GM23338 (cell line): Measurements from ENCODE around the gene SLC35F6. TPM values are rescaled to one million over a fixed set of nuclear protein-coding genes. Genes with fewer than 3 reads are reported as not detected.

Source experiments
- ATAC-seq: fragments of 200-7000 bp; cut with Tn5 transposase; 3 replicates; pipeline ENCODE4 v1.9.1; 2020
- DNase-seq: peaks from one replicate; pipeline ENCODE4 v3.0.0-alpha.2; 2015; ENCODE audit warnings: low spot score
- H2AFZ ChIP-seq: fragments of 200-600 bp; sonication (generic); 2 replicates; pipeline ENCODE4 v1.8.0; 2016; ENCODE audit warnings: antibody characterized with exemption, mild to moderate bottlenecking, moderate library complexity
- H3F3A ChIP-seq: fragments of 200-600 bp; sonication (generic); replicated peaks from 2 replicates; pipeline ENCODE4 v1.8.0; 2017; ENCODE audit warnings: antibody characterized with exemption, mixed run types, low read depth
- H3K27ac ChIP-seq: fragments of 200-600 bp; sonication (generic); 2 replicates; pipeline ENCODE4 v1.6.1; 2016; ENCODE audit warnings: low read depth
- H3K27me3 ChIP-seq: fragments of 200-600 bp; sonication (generic); 2 replicates; pipeline ENCODE4 v1.8.0; 2016; ENCODE audit warnings: mild to moderate bottlenecking, mixed run types, moderate library complexity; ENCODE audit not compliant: insufficient read depth
- H3K36me3 ChIP-seq: fragments of 200-600 bp; sonication (generic); 2 replicates; pipeline ENCODE4 v1.8.0; 2016; ENCODE audit warnings: mild to moderate bottlenecking; ENCODE audit not compliant: insufficient read depth
- H3K4me1 ChIP-seq: fragments of 200-600 bp; sonication (generic); 2 replicates; pipeline ENCODE4 v1.8.0; 2016; ENCODE audit warnings: mild to moderate bottlenecking, moderate library complexity; ENCODE audit not compliant: insufficient read depth
- H3K4me2 ChIP-seq: fragments of 200-600 bp; sonication (generic); 2 replicates; pipeline ENCODE4 v1.7.1; 2017; ENCODE audit warnings: mixed run types
- H3K4me3 ChIP-seq: fragments of 200-600 bp; sonication (generic); 2 replicates; pipeline ENCODE4 v1.6.1; 2016; ENCODE audit warnings: mixed run types
- H3K79me2 ChIP-seq: fragments of 200-600 bp; sonication (generic); replicated peaks from 2 replicates; pipeline ENCODE4 v1.8.0; 2017; ENCODE audit warnings: mild to moderate bottlenecking; ENCODE audit not compliant: insufficient read depth
- H3K9me2 ChIP-seq: fragments of 200-600 bp; sonication (generic); 2 replicates; pipeline ENCODE4 v1.8.0; 2017; ENCODE audit not compliant: insufficient read depth
- H4K20me1 ChIP-seq: fragments of 200-600 bp; sonication (generic); replicated peaks from 2 replicates; pipeline ENCODE4 v1.8.0; 2017; ENCODE audit warnings: mild to moderate bottlenecking; ENCODE audit not compliant: insufficient read depth
- H3K27ac Mint-ChIP-seq: 2 replicates; pipeline ENCODE4 v1.8.0; 2020; ENCODE audit warnings: inconsistent platforms, mild to moderate bottlenecking, moderate library complexity, mixed read lengths
- H3K27me3 Mint-ChIP-seq: 3 replicates; pipeline ENCODE4 v1.8.0; 2022; ENCODE audit warnings: low read depth, mild to moderate bottlenecking, moderate library complexity, mixed read lengths, inconsistent platforms; ENCODE audit not compliant: insufficient read depth, poor library complexity
- H3K36me3 Mint-ChIP-seq: 3 replicates; pipeline ENCODE4 v1.8.0; 2021; ENCODE audit warnings: low read depth, mild to moderate bottlenecking, inconsistent platforms, moderate library complexity, mixed read lengths
- H3K4me1 Mint-ChIP-seq: 3 replicates; pipeline ENCODE4 v1.8.0; 2020; ENCODE audit warnings: mild to moderate bottlenecking, inconsistent platforms, mixed read lengths
- H3K4me3 Mint-ChIP-seq: 3 replicates; pipeline ENCODE4 v1.8.0; 2021; ENCODE audit warnings: moderate library complexity, mild to moderate bottlenecking, inconsistent platforms, mixed read lengths
- H3K9me3 Mint-ChIP-seq: 3 replicates; pipeline ENCODE4 v1.8.0; 2020; ENCODE audit warnings: moderate library complexity, mild to moderate bottlenecking, inconsistent platforms, mixed read lengths
- CREB1 ChIP-seq: fragments of 250-450 bp; sonication (Bioruptor Pico); IDR thresholded peaks from 2 replicates; pipeline ENCODE4 v1.5.0; 2020; ENCODE audit warnings: low read depth, mild to moderate bottlenecking, moderate library complexity
- EZH2phosphoT487 ChIP-seq: fragments of 200-600 bp; sonication (generic); IDR thresholded peaks from one replicate; pipeline ENCODE4 v1.8.1; 2018; ENCODE audit warnings: antibody characterized with exemption; ENCODE audit not compliant: unreplicated experiment
- JUNB ChIP-seq: IDR thresholded peaks from one replicate; pipeline ENCODE4 v1.6.1; 2016; ENCODE audit warnings: antibody characterized with exemption; ENCODE audit not compliant: unreplicated experiment
- POLR2AphosphoS5 ChIP-seq: IDR thresholded peaks from 2 replicates; pipeline ENCODE4 v1.6.1; 2016; ENCODE audit warnings: antibody characterized with exemption, low read depth
- STAT1 ChIP-seq: IDR thresholded peaks from one replicate; pipeline ENCODE4 v1.6.1; 2016; ENCODE audit warnings: antibody characterized with exemption; ENCODE audit not compliant: unreplicated experiment
- ZNF114 ChIP-seq: fragments of 250-450 bp; sonication (Bioruptor Pico); IDR thresholded peaks from 2 replicates; pipeline ENCODE4 v1.5.0; 2020; ENCODE audit warnings: mild to moderate bottlenecking, moderate library complexity
- polyA plus RNA-seq: library from polyadenylated mRNA; unstranded; fragments of >200 nt; fragmentation: Nextera tagmentation; extraction: Ambion mirVana; gene quantifications from 2 replicates; pipeline ENCODE4 v1.2.1, GENCODE V29; 2016
- total RNA-seq: library from RNA; depleted of rRNA; stranded (reverse); fragments of >200 nt; shearing (Covaris generic); gene quantifications from 2 replicates; pipeline ENCODE4 v1.2.3, GENCODE V29; 2014
- TF ChIP-seq, protein P1 (sequence below): fragments of 250-450 bp; sonication (Bioruptor Pico); IDR thresholded peaks from 2 replicates; pipeline ENCODE4 v1.5.0; 2020; ENCODE audit warnings: mild to moderate bottlenecking, moderate library complexity
- TF ChIP-seq, protein P2 (sequence below): IDR thresholded peaks from one replicate; pipeline ENCODE4 v1.6.1; 2018; ENCODE audit warnings: antibody characterized with exemption; ENCODE audit not compliant: unreplicated experiment

The SLC35F6 gene
- total and polyA plus RNA-seq, 2 experiments from 2014 or later, result 6.0 to 15.0 TPM

DNA sequence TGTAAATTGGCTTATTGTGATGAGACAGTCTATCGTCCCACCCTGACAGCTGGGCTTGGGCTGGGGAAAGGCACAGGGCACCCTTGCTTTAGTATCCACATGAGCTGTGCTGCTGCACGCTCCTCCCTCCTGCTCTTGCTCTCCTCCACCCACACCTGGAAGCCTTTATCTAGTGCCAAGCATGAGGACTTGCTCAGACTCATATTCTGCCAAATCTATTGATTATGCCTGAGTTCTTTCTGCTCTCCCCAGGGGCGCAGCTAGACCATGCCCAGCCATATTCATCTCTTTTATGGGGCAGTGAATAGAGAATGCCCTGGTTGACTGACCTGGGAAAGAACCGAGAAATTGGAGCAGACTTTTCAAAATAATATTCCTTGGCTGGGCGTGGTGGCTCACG, 54.9 kb downstream of the SLC35F6 start:
- TF ChIP-seq STAT1, result no peak
- no peak for TF ChIP-seq EZH2phosphoT487
- TF ChIP-seq, protein P1, sequence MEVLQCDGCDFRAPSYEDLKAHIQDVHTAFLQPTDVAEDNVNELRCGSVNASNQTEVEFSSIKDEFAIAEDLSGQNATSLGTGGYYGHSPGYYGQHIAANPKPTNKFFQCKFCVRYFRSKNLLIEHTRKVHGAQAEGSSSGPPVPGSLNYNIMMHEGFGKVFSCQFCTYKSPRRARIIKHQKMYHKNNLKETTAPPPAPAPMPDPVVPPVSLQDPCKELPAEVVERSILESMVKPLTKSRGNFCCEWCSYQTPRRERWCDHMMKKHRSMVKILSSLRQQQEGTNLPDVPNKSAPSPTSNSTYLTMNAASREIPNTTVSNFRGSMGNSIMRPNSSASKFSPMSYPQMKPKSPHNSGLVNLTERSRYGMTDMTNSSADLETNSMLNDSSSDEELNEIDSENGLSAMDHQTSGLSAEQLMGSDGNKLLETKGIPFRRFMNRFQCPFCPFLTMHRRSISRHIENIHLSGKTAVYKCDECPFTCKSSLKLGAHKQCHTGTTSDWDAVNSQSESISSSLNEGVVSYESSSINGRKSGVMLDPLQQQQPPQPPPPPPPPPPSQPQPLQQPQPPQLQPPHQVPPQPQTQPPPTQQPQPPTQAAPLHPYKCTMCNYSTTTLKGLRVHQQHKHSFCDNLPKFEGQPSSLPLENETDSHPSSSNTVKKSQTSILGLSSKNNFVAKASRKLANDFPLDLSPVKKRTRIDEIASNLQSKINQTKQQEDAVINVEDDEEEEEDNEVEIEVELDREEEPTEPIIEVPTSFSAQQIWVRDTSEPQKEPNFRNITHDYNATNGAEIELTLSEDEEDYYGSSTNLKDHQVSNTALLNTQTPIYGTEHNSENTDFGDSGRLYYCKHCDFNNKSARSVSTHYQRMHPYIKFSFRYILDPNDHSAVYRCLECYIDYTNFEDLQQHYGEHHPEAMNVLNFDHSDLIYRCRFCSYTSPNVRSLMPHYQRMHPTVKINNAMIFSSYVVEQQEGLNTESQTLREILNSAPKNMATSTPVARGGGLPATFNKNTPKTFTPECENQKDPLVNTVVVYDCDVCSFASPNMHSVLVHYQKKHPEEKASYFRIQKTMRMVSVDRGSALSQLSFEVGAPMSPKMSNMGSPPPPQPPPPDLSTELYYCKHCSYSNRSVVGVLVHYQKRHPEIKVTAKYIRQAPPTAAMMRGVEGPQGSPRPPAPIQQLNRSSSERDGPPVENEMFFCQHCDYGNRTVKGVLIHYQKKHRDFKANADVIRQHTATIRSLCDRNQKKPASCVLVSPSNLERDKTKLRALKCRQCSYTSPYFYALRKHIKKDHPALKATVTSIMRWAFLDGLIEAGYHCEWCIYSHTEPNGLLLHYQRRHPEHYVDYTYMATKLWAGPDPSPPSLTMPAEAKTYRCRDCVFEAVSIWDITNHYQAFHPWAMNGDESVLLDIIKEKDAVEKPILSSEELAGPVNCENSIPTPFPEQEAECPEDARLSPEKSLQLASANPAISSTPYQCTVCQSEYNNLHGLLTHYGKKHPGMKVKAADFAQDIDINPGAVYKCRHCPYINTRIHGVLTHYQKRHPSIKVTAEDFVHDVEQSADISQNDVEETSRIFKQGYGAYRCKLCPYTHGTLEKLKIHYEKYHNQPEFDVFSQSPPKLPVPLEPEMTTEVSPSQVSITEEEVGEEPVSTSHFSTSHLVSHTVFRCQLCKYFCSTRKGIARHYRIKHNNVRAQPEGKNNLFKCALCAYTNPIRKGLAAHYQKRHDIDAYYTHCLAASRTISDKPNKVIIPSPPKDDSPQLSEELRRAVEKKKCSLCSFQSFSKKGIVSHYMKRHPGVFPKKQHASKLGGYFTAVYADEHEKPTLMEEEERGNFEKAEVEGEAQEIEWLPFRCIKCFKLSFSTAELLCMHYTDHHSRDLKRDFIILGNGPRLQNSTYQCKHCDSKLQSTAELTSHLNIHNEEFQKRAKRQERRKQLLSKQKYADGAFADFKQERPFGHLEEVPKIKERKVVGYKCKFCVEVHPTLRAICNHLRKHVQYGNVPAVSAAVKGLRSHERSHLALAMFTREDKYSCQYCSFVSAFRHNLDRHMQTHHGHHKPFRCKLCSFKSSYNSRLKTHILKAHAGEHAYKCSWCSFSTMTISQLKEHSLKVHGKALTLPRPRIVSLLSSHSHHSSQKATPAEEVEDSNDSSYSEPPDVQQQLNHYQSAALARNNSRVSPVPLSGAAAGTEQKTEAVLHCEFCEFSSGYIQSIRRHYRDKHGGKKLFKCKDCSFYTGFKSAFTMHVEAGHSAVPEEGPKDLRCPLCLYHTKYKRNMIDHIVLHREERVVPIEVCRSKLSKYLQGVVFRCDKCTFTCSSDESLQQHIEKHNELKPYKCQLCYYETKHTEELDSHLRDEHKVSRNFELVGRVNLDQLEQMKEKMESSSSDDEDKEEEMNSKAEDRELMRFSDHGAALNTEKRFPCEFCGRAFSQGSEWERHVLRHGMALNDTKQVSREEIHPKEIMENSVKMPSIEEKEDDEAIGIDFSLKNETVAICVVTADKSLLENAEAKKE (CRISPR knock-in tag), result no peak
- no peak for TF ChIP-seq JUNB
- TF ChIP-seq POLR2AphosphoS5, result no peak
- no peak for TF ChIP-seq CREB1 (CRISPR knock-in tag)
- TF ChIP-seq, protein P2, sequence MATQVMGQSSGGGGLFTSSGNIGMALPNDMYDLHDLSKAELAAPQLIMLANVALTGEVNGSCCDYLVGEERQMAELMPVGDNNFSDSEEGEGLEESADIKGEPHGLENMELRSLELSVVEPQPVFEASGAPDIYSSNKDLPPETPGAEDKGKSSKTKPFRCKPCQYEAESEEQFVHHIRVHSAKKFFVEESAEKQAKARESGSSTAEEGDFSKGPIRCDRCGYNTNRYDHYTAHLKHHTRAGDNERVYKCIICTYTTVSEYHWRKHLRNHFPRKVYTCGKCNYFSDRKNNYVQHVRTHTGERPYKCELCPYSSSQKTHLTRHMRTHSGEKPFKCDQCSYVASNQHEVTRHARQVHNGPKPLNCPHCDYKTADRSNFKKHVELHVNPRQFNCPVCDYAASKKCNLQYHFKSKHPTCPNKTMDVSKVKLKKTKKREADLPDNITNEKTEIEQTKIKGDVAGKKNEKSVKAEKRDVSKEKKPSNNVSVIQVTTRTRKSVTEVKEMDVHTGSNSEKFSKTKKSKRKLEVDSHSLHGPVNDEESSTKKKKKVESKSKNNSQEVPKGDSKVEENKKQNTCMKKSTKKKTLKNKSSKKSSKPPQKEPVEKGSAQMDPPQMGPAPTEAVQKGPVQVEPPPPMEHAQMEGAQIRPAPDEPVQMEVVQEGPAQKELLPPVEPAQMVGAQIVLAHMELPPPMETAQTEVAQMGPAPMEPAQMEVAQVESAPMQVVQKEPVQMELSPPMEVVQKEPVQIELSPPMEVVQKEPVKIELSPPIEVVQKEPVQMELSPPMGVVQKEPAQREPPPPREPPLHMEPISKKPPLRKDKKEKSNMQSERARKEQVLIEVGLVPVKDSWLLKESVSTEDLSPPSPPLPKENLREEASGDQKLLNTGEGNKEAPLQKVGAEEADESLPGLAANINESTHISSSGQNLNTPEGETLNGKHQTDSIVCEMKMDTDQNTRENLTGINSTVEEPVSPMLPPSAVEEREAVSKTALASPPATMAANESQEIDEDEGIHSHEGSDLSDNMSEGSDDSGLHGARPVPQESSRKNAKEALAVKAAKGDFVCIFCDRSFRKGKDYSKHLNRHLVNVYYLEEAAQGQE, result no peak
- TF ChIP-seq ZNF114 (CRISPR knock-in tag), result no peak
- H3K9me3 Mint-ChIP-seq, result no peaks in the 10 kb centered on the region; the same call in 2 of the 3 replicates
- H3K36me3 Mint-ChIP-seq, result no peaks in the 10 kb centered on the region
- Histone ChIP-seq H4K20me1 (no peaks in the 10 kb centered on the region), H3K4me1 (no peaks in the 10 kb centered on the region), H3K79me2 (no peaks in the 10 kb centered on the region), H3K27me3 (no peaks in the 10 kb centered on the region), H3F3A (no peaks in the 10 kb centered on the region), H3K27ac (no peak overlapping the region), H3K4me2 (no peak overlapping the region), H2AFZ (no peak overlapping the region), H3K4me3 (no peak overlapping the region), H3K36me3 (no peaks in the 10 kb centered on the region), H3K9me2 (no peaks in the 10 kb centered on the region)
- H3K4me1 Mint-ChIP-seq, result peaks cover 6% of the 10 kb centered on the region; the same call in 2 of the 3 replicates
- DNase-seq (no peak), ATAC-seq (no peak)
- H3K27me3 Mint-ChIP-seq, result peaks cover 3% of the 10 kb centered on the region
- H3K4me3 Mint-ChIP-seq, result no peak overlapping the region
- H3K27ac Mint-ChIP-seq, result no peak overlapping the region
